ENCODE data around the gene SLC17A8. TPM values are rescaled to one million over a fixed set of nuclear protein-coding genes. Genes with fewer than 3 reads are reported as not detected.

SLC17A8 gene
- total RNA-seq, 1 experiment from 2014 or later, result not detected

DNA sequence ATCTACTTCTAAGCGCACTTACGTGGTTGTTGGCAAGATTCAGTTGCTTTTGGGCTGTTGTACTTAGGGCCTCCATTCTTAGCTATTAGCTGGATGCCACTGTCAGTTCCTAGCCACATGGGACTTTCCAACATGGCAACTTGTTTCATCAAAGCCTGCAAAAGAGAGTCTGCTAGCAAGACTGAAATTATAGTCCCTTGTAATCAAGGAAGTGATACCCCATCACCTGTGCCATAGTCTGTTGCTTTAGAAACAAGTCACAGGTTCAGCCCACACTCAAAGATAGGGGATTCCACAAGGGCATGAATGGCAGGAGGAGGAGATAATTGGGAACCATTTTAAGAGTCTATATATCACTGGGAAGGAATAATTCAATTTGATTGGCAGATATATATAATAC, 27.1 kb upstream of the SLC17A8 start:
- H3K4me1 Mint-ChIP-seq (ENCODE audit: low read depth, unreplicated experiment), result no peaks in the 10 kb centered on the region
- CTCF ChIA-PET, result no interaction called here
- BruUV-seq (replicated peaks), result no TSS peak
- intact Hi-C loops (cut with micrococcal nuclease; ENCODE audit: unreplicated experiment), result no loop called here
- POLR2A ChIA-PET, result no interaction called here
- no peak overlapping the region for H3K4me3 Mint-ChIP-seq (ENCODE audit: unreplicated experiment)
- Histone ChIP-seq H3K27me3 (replicated peaks; ENCODE audit: control insufficient read depth, insufficient read depth, low read length) (no peaks in the 10 kb centered on the region), H3K4me1 (no peaks in the 10 kb centered on the region), H3K9me3 (no peaks in the 10 kb centered on the region), H3K4me3 (ENCODE audit: low read depth, low read length) (no peak overlapping the region), H3K36me3 (ENCODE audit: control insufficient read depth, insufficient read depth, low read length) (peaks cover 2% of the 10 kb centered on the region; the same call in 1 of the 2 replicates)
- no peaks in the 10 kb centered on the region for H3K9me3 Mint-ChIP-seq (ENCODE audit: unreplicated experiment)
- no peak for TF ChIP-seq CTCF (IDR thresholded peaks at IDR 0.05; ENCODE audit: insufficient read depth in 1 of 2, low read depth in 1 of 2, low read length in 1 of 2, severe bottlenecking in 1 of 2, unreplicated experiment in 1 of 2)
- H3K36me3 Mint-ChIP-seq (ENCODE audit: insufficient read depth, unreplicated experiment), result peaks cover 48% of the 10 kb centered on the region
- DNase-seq, result no peak
- no peak overlapping the region for H3K27ac Mint-ChIP-seq (ENCODE audit: unreplicated experiment)
- H3K27me3 Mint-ChIP-seq (ENCODE audit: insufficient read depth, unreplicated experiment), result no peaks in the 10 kb centered on the region

GRCh38 chr12:100331871-100332270, 25.0 kb upstream of the SLC17A8 start:
- intact Hi-C loops (cut with micrococcal nuclease; ENCODE audit: unreplicated experiment), result no loop called here
- no peaks in the 10 kb centered on the region for H3K9me3 Mint-ChIP-seq (ENCODE audit: unreplicated experiment)

GRCh38 chr12:100332852-100333251, 24.0 kb upstream of the SLC17A8 start:
- Mint-ChIP-seq H3K4me3 (ENCODE audit: unreplicated experiment) (no peak overlapping the region), H3K36me3 (ENCODE audit: insufficient read depth, unreplicated experiment) (peaks cover 65% of the 10 kb centered on the region), H3K9me3 (ENCODE audit: unreplicated experiment) (no peaks in the 10 kb centered on the region), H3K4me1 (ENCODE audit: low read depth, unreplicated experiment) (no peaks in the 10 kb centered on the region), H3K27ac (ENCODE audit: unreplicated experiment) (no peak overlapping the region), H3K27me3 (ENCODE audit: insufficient read depth, unreplicated experiment) (no peaks in the 10 kb centered on the region)
- Histone ChIP-seq H3K27me3 (replicated peaks; ENCODE audit: control insufficient read depth, insufficient read depth, low read length) (no peaks in the 10 kb centered on the region), H3K4me3 (ENCODE audit: low read depth, low read length) (no peak overlapping the region), H3K36me3 (ENCODE audit: control insufficient read depth, insufficient read depth, low read length) (peaks cover 2% of the 10 kb centered on the region; the same call in 1 of the 2 replicates), H3K9me3 (no peaks in the 10 kb centered on the region), H3K4me1 (0 out of 2 replicates have a peak, but pooled peaks cover 3% of the 10 kb centered on the region)
- no peak for DNase-seq
- ChIA-PET CTCF (no interaction called here), POLR2A (no interaction called here)
- intact Hi-C loops (cut with micrococcal nuclease; ENCODE audit: unreplicated experiment), result no loop called here
- BruUV-seq (replicated peaks), result no TSS peak
- TF ChIP-seq CTCF (IDR thresholded peaks at IDR 0.05; ENCODE audit: insufficient read depth in 1 of 2, low read depth in 1 of 2, low read length in 1 of 2, severe bottlenecking in 1 of 2, unreplicated experiment in 1 of 2), result no peak

More at GRCh38 chr12:100331871-100332270, 25.0 kb upstream of the SLC17A8 start:
- Histone ChIP-seq H3K36me3 (ENCODE audit: control insufficient read depth, insufficient read depth, low read length) (peaks cover 2% of the 10 kb centered on the region; the same call in 1 of the 2 replicates), H3K4me3 (ENCODE audit: low read depth, low read length) (no peak overlapping the region), H3K27me3 (replicated peaks; ENCODE audit: control insufficient read depth, insufficient read depth, low read length) (no peaks in the 10 kb centered on the region), H3K9me3 (no peaks in the 10 kb centered on the region), H3K4me1 (no peaks in the 10 kb centered on the region)
- ChIA-PET CTCF (no interaction called here), POLR2A (no interaction called here)
- H3K27ac Mint-ChIP-seq (ENCODE audit: unreplicated experiment), result no peak overlapping the region
- no peaks in the 10 kb centered on the region for H3K27me3 Mint-ChIP-seq (ENCODE audit: insufficient read depth, unreplicated experiment)
- H3K4me3 Mint-ChIP-seq (ENCODE audit: unreplicated experiment), result no peak overlapping the region
- peaks cover 65% of the 10 kb centered on the region for H3K36me3 Mint-ChIP-seq (ENCODE audit: insufficient read depth, unreplicated experiment)
- TF ChIP-seq CTCF (IDR thresholded peaks at IDR 0.05; ENCODE audit: insufficient read depth in 1 of 2, low read depth in 1 of 2, low read length in 1 of 2, severe bottlenecking in 1 of 2, unreplicated experiment in 1 of 2), result no peak
- no peak for DNase-seq
- no peaks in the 10 kb centered on the region for H3K4me1 Mint-ChIP-seq (ENCODE audit: low read depth, unreplicated experiment)
- no TSS peak for BruUV-seq (replicated peaks)
